GM06990 (cell line): Measurements from ENCODE around the gene NOVA1.

Experiments used
- DNase-seq: peaks from one replicate; pipeline ENCODE4 v3.0.0-alpha.2; 2011; ENCODE audit not compliant: insufficient read length; ENCODE audit errors: extremely low read depth
- H3K27me3 ChIP-seq: replicated peaks from 2 replicates; pipeline ENCODE4 v1.6.0; 2011; ENCODE audit warnings: low read length; ENCODE audit not compliant: control insufficient read depth, insufficient read depth
- H3K36me3 ChIP-seq: 2 replicates; pipeline ENCODE4 v1.5.1; 2011; ENCODE audit warnings: low read length; ENCODE audit not compliant: control insufficient read depth, insufficient read depth
- H3K4me3 ChIP-seq: replicated peaks from 2 replicates; pipeline ENCODE4 v1.5.1; 2011; ENCODE audit warnings: low read depth, mild to moderate bottlenecking, control low read depth, low read length
- TF ChIP-seq, protein P1 (sequence below): IDR thresholded peaks from 2 replicates; pipeline ENCODE4 v1.5.1; 2011; ENCODE audit warnings: low read length, control low read depth, mild to moderate bottlenecking, inconsistent platforms; ENCODE audit not compliant: insufficient read depth, poor library complexity, severe bottlenecking

Gene NOVA1

DNA sequence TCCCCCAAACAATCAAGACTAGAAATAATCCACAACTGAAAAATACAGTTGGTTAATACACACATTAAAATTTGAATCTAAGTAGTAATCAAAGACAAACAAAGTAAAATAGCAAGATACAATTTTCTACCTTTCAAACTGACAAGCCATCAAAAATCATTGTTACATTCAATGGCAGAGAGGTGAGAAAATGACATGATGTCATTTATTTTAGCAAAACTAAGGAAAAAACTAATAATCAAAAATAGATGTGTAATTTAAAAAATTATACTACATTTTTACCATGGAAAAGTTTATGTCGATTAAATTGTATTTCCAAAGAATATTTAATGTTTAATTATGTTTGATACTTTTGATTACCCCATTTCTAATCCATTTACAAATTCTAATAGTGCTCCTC lies 59.7 kb downstream of the NOVA1 start:
- TF ChIP-seq, protein P1, sequence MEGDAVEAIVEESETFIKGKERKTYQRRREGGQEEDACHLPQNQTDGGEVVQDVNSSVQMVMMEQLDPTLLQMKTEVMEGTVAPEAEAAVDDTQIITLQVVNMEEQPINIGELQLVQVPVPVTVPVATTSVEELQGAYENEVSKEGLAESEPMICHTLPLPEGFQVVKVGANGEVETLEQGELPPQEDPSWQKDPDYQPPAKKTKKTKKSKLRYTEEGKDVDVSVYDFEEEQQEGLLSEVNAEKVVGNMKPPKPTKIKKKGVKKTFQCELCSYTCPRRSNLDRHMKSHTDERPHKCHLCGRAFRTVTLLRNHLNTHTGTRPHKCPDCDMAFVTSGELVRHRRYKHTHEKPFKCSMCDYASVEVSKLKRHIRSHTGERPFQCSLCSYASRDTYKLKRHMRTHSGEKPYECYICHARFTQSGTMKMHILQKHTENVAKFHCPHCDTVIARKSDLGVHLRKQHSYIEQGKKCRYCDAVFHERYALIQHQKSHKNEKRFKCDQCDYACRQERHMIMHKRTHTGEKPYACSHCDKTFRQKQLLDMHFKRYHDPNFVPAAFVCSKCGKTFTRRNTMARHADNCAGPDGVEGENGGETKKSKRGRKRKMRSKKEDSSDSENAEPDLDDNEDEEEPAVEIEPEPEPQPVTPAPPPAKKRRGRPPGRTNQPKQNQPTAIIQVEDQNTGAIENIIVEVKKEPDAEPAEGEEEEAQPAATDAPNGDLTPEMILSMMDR: no peak
- H3K4me3 ChIP-seq: no peak overlapping the region
- DNase-seq: no peak
- no peaks in the 10 kb centered on the region for H3K27me3 ChIP-seq
- no peaks in the 10 kb centered on the region for H3K36me3 ChIP-seq

DNA sequence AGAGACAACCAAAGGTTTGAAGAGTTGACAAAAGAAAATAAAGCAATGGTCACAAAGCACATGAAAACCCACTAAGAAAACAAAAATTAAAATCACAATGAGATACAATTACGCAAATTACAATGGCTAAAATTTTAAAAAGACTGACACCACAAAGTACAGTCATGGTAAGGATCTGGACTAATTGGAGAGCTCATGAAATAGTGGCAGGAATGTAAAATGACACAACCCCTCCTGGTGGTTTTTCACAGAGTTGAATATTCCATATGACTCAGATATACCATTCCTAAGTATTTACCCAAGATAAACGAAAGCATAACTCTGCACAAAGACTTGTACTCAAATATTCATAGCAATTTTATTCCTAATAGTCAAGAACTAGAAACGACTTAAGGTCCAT lies 65.9 kb downstream of the NOVA1 start:
- no peaks in the 10 kb centered on the region for H3K27me3 ChIP-seq
- DNase-seq: no peak
- no peak overlapping the region for H3K4me3 ChIP-seq
- TF ChIP-seq, protein P1: no peak
- no peaks in the 10 kb centered on the region for H3K36me3 ChIP-seq

DNA sequence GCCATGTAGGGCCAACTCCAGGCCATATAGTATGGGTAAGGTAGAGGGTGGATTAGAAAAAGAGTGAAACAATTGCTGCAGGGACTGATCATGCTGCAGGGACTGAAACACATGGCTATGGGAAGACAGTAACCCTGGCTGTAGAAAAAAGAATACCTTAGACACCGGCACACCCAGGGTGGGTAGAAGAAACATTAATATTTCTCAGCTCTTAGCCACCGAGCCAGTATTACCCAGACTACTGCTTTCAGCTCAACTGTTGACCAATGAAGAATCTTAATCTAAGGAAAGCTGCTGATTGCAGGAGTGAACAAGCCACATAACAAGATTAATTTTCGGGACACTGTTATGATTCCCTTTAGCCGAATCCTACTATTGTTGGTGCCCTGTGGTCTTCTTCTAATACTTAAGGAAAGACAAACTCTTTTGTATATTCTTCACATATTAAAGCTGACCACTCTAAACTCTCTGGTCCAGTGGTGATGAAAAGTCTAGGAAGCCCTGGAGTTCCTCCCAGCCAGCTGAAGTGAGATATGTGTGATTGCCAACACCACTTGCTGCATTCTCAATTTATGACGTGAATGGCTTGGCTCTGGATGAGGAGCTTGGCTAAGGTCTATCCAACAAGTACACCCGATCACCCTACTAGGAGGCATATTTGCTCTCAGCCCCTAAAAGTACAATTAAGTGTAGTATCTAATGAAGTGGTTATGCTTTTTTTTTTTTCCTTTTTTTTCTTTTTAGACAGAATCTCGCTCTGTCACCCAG lies 69.2 kb downstream of the NOVA1 start:
- H3K4me3 ChIP-seq: no peak overlapping the region
- no peak for DNase-seq
- TF ChIP-seq, protein P1: no peak
- H3K36me3 ChIP-seq: no peaks in the 10 kb centered on the region
- H3K27me3 ChIP-seq: no peaks in the 10 kb centered on the region

DNA sequence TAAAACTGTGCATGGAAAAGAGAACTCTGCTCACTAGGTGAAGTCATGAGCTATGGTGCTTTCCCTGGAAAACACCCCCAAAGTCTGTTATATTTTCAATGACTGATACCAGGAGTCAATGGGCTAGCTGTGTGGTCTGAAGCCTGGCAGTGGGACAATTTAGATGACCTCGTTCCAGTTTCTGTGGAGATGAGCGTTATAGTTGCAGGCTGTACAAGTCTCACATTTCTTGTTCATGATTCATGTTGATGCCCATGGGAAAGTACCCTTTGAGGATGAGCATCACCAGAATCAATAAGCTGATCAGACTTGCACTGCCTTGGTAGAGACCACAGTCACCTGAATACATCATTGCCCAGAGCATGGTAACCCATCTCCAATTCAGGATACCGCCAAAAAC lies 70.7 kb downstream of the NOVA1 start:
- DNase-seq: no peak
- Histone ChIP-seq H3K36me3 (no peaks in the 10 kb centered on the region), H3K4me3 (no peak overlapping the region), H3K27me3 (no peaks in the 10 kb centered on the region)
- TF ChIP-seq, protein P1: no peak

DNA sequence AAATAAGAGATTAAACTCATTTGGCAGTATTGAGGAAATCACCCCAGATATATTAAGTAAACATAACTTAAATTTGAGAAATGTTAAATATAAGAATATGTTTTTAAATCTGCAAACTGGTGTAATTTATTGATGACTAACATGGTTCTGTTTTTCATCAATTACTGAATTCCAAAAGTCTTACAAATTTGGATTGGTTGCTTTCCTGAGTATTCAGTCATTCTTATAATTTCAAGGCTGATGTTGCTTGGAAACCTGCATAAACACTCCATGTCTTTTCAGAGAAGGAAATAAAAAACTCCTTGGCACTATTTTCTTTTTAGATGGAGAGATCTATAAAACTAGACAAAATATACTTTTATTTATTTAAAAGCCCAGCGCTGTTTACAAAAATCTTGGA lies 71.7 kb downstream of the NOVA1 start:
- H3K36me3 ChIP-seq: no peaks in the 10 kb centered on the region
- H3K4me3 ChIP-seq: no peak overlapping the region
- TF ChIP-seq, protein P1: no peak
- no peak for DNase-seq
- H3K27me3 ChIP-seq: no peaks in the 10 kb centered on the region

DNA sequence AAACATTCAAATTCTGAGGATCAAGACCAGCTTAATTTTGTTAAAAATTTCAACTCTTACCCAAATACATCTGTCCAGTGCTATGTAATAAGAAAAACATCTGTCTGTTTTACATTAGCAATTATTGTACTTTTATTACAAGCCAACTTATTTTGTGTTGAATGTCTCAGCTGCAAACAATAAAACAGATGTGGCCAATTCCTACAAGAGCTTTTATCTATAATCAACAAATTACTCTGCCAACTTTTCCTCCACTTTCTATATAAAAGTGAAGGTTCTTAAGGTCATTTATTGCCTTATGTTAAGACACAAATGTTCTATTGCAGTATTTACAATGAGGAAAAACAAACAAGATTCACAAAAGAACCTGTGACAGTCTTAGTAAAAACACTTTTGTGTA lies 72.7 kb downstream of the NOVA1 start:
- Histone ChIP-seq H3K27me3 (no peaks in the 10 kb centered on the region), H3K4me3 (no peak overlapping the region), H3K36me3 (no peaks in the 10 kb centered on the region)
- DNase-seq: no peak
- TF ChIP-seq, protein P1: no peak
